K562 (cell line): ENCODE results near the gene ZNF213. TPM values are rescaled to one million over a fixed set of nuclear protein-coding genes. Genes with fewer than 3 reads are reported as not detected.

Experiments used
- BCL6 ChIP-seq: fragments of 250-450 bp; sonication (Bioruptor Pico); IDR thresholded peaks from 2 replicates; pipeline ENCODE4 v1.4.0; 2020
- CHD4 ChIP-seq: fragments of 200-600 bp; sonication (generic); IDR thresholded peaks from 3 replicates; pipeline ENCODE4 v1.6.1; 2012; ENCODE audit warnings: low read depth, mild to moderate bottlenecking, mixed read lengths, low read length, inconsistent platforms; ENCODE audit not compliant: insufficient read depth, insufficient replicate concordance, poor library complexity, severe bottlenecking
- FOXP1 ChIP-seq: sonication (generic); formaldehyde crosslinking; IDR thresholded peaks from 2 replicates; pipeline ENCODE4 v1.8.0; 2022; ENCODE audit warnings: mild to moderate bottlenecking, missing genetic modification reagents
- GABPA ChIP-seq: fragments of 200-800 bp; sonication (Bioruptor generic); conservative IDR thresholded peaks from 2 replicates; pipeline ENCODE4 v1.6.1; 2016; ENCODE audit warnings: low read depth, missing genetic modification characterization, missing compliant biosample characterization
- HDAC8 ChIP-seq: fragments of 450-650 bp; IDR thresholded peaks from 2 replicates; pipeline ENCODE4 v1.6.1; 2016; ENCODE audit warnings: mild to moderate bottlenecking, missing genetic modification characterization, moderate library complexity, missing compliant biosample characterization
- HNRNPH1 ChIP-seq: fragments of 200-400 bp; formaldehyde crosslinking; optimal IDR thresholded peaks from 2 replicates; pipeline ENCODE3; 2017; ENCODE audit warnings: low read depth, mild to moderate bottlenecking, low read length, moderate library complexity
- MBD1 ChIP-seq: fragments of 250-450 bp; sonication (Bioruptor Pico); IDR thresholded peaks from 2 replicates; pipeline ENCODE4 v1.8.0; 2022; ENCODE audit warnings: inconsistent platforms
- MLLT1 ChIP-seq, 2 experiments: fragments of 450-650 bp; IDR thresholded peaks; 2 replicates each; pipeline ENCODE4 v1.6.1; 2016
- MTA2 ChIP-seq: fragments of 450-650 bp; IDR thresholded peaks from 2 replicates; pipeline ENCODE4 v1.6.1; 2016; ENCODE audit warnings: low read depth
- POU5F1 ChIP-seq: fragments of 150-350 bp; IDR thresholded peaks from 2 replicates; pipeline ENCODE4 v1.6.1; 2014; ENCODE audit warnings: borderline replicate concordance, low read length, low read depth, mild to moderate bottlenecking; ENCODE audit not compliant: partially characterized antibody
- SMAD4 ChIP-seq: fragments of 250-450 bp; sonication (Bioruptor Pico); conservative IDR thresholded peaks from 2 replicates; pipeline ENCODE4 v1.8.0; 2021; ENCODE audit warnings: inconsistent platforms, mild to moderate bottlenecking, moderate library complexity
- SMARCB1 ChIP-seq: IDR thresholded peaks from 2 replicates; pipeline ENCODE4 v1.6.1; 2011; ENCODE audit warnings: improper control_type of control experiment, low read depth; ENCODE audit not compliant: insufficient read length
- SMARCE1 ChIP-seq: fragments of 450-650 bp; IDR thresholded peaks from 2 replicates; pipeline ENCODE4 v1.7.1; 2016; ENCODE audit warnings: mild to moderate bottlenecking
- SMC3 ChIP-seq: conservative IDR thresholded peaks from 2 replicates; pipeline ENCODE4 v1.6.1; 2011; ENCODE audit warnings: low read depth, low read length, improper control_type of control experiment; ENCODE audit not compliant: insufficient read depth
- STAT5B ChIP-seq: fragments of 250-450 bp; sonication (Bioruptor Pico); IDR thresholded peaks from 2 replicates; pipeline ENCODE4 v1.8.0; 2021; ENCODE audit warnings: mild to moderate bottlenecking, inconsistent platforms
- TRIM25 ChIP-seq: fragments of 450-650 bp; IDR thresholded peaks from 2 replicates; pipeline ENCODE4 v1.7.0; 2016; ENCODE audit warnings: borderline replicate concordance
- ZBTB12 ChIP-seq: fragments of 250-450 bp; sonication (Bioruptor Pico); IDR thresholded peaks from 2 replicates; pipeline ENCODE4 v1.4.0; 2020
- ZBTB8A ChIP-seq: fragments of 450-650 bp; IDR thresholded peaks from 2 replicates; pipeline ENCODE4 v1.6.1; 2018; ENCODE audit warnings: mild to moderate bottlenecking, moderate library complexity; ENCODE audit not compliant: partially characterized antibody
- ZNF146 ChIP-seq: IDR thresholded peaks from one replicate; pipeline ENCODE4 v1.6.1; 2018; ENCODE audit warnings: missing compliant biosample characterization; ENCODE audit not compliant: unreplicated experiment
- ZNF197 ChIP-seq: fragments of 200-800 bp; sonication (Bioruptor generic); IDR thresholded peaks from 2 replicates; pipeline ENCODE4 v1.6.1; 2016; ENCODE audit warnings: low read depth, missing genetic modification characterization, missing compliant biosample characterization
- polyA plus RNA-seq, 8 experiments: library from polyadenylated mRNA; depleted of rRNA in 4 of 8; stranded (reverse) in 5 of 8; unstranded in 3 of 8; fragments of >200 nt; fragmentation: Nextera tagmentation in 2 of 8; fragmentation: Illumina TruSeq in 1 of 8; extraction: Ambion mirVana in 2 of 8; extraction: Trizol in 1 of 8; gene quantifications; 2 replicates each; pipeline versions ENCODE4 v1.2.1 to v1.2.3, GENCODE V29; 2011 to 2014; ENCODE audit warnings: inconsistent platforms in 1 of 8, missing spikeins in 1 of 8
- total RNA-seq, 7 experiments: library from RNA; depleted of rRNA in 6 of 7; stranded (reverse); fragments of >200 nt in 6 of 7; fragmentation: Illumina TruSeq in 2 of 7; extraction: Trizol in 2 of 7; gene quantifications; 2 replicates each; pipeline versions ENCODE4 v1.2.1 to v1.2.3, GENCODE V29; 2011 to 2021; ENCODE audit warnings: low replicate concordance in 1 of 7
- TF ChIP-seq, protein P1 (sequence below): fragments of 250-450 bp; sonication (Bioruptor Pico); IDR thresholded peaks from 2 replicates; pipeline ENCODE4 v1.5.0; 2021

ZNF213 gene
- total and polyA plus RNA-seq, 9 of the 15 experiments (the other 6 are each of a cell fraction or from before 2014, with no cell fraction given), result 0.49 to 10.0 (median 1.8) TPM

DNA sequence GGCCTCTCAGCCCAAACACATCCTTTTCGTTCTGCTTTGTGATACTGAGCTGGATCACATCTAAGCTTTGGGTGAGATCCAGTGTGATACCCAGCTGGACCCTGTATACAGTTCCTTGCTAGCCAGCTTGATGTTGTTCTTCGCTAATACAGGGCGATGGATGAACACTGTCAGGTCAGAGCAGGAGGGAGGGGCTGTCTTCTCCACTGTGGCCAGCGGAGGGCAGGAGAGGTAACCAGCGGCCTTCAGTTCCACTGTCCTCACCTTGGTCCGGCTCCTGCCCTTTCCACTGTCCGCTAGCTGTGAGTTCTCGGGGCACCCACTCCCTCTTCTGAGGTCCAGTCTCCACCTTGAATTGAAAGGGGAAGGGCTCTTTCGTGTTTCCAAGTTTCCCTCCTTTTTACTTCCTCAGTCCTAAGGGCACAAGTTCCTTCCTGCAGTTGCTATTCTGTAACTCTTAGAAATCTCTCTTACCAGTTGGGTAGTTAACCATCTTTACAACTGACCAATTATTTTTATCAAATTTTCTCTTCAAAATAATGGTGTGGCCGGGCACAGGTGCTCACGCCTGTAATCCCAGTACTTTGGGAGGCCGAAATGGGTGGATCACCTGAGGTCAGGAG lies 3.0 kb upstream of the ZNF213 start (continued):
- TF ChIP-seq, protein P1, sequence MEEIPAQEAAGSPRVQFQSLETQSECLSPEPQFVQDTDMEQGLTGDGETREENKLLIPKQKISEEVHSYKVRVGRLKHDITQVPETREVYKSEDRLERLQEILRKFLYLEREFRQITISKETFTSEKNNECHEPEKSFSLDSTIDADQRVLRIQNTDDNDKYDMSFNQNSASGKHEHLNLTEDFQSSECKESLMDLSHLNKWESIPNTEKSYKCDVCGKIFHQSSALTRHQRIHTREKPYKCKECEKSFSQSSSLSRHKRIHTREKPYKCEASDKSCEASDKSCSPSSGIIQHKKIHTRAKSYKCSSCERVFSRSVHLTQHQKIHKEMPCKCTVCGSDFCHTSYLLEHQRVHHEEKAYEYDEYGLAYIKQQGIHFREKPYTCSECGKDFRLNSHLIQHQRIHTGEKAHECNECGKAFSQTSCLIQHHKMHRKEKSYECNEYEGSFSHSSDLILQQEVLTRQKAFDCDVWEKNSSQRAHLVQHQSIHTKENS (CRISPR knock-in tag), result no peak
- TF ChIP-seq SMC3 (peak; percentile 60), FOXP1 (CRISPR knock-in tag) (no peak), CHD4 (no peak), ZBTB8A (no peak), ZNF197 (CRISPR knock-in tag) (no peak), HNRNPH1 (no peak), MBD1 (CRISPR knock-in tag) (no peak), HDAC8 (no peak), SMAD4 (no peak), STAT5B (CRISPR knock-in tag) (no peak), BCL6 (CRISPR knock-in tag) (no peak), GABPA (tag) (no peak), MTA2 (0 out of 2 replicates have a peak, but pooled peaks have one; percentile 12), MLLT1 (IDR thresholded peaks at IDR 0.05) (peak in 1 of 2 experiments; percentile 68; a peak in 1 of 4 replicates), ZNF146 (CRISPR knock-in tag) (no peak), TRIM25 (no peak), SMARCE1 (no peak), ZBTB12 (CRISPR knock-in tag) (no peak), SMARCB1 (no peak), POU5F1 (no peak)
